ENCODE measurements around the gene SLIT2.

GRCh38 chr4:20262221-20262620 is 10.5 kb downstream of the SLIT2 start:
- TF ChIP-seq POLR2A (IDR thresholded peaks at IDR 0.05; ENCODE audit: borderline replicate concordance, extremely low read depth, insufficient read depth, insufficient read length), result no peak
- no peak for TF ChIP-seq CTCF (IDR thresholded peaks at IDR 0.05 in 2 of 3, conservative IDR thresholded peaks at IDR 0.05 in 1 of 3; ENCODE audit: borderline replicate concordance in 1 of 3, insufficient read depth in 1 of 3, low read depth in 2 of 3, low read length in 2 of 3)
- TF ChIP-seq EZH2phosphoT487 (IDR thresholded peaks at IDR 0.05; ENCODE audit: borderline replicate concordance), result no peak
- no peak for TF ChIP-seq EZH2 (IDR thresholded peaks at IDR 0.05)
- TF ChIP-seq CEBPB (IDR thresholded peaks at IDR 0.05; ENCODE audit: low read depth), result no peak

Data from HCT116 (cell line).